ENCODE measurements around the gene RTP2. TPM values are rescaled to one million over a fixed set of nuclear protein-coding genes. Genes with fewer than 3 reads are reported as not detected.

RTP2 gene
- total and polyA plus RNA-seq, 2 experiments from 2014 or later = not detected

- peak; percentile 88 for TF ChIP-seq CTCF (IDR thresholded peaks at IDR 0.05; ENCODE audit: poor library complexity)
- TF ChIP-seq EZH2phosphoT487 (IDR thresholded peaks at IDR 0.05; ENCODE audit: low read depth, severe bottlenecking, unreplicated experiment) = no peak
- H3K79me2 ChIP-seq = peaks cover 81% of the 10 kb centered on the region
- DNase-seq (ENCODE audit: low spot score) = peak; percentile 84
- no peaks in the 10 kb centered on the region for H3K36me3 ChIP-seq (replicated peaks; ENCODE audit: insufficient read depth, low read depth)
- H3K4me1 ChIP-seq (ENCODE audit: insufficient read depth) = peaks cover 29% of the 10 kb centered on the region
- H3K9me2 ChIP-seq (replicated peaks; ENCODE audit: insufficient read depth) = no peaks in the 10 kb centered on the region
- H3K9me3 ChIP-seq (ENCODE audit: low read depth) = no peaks in the 10 kb centered on the region
- H3K27ac ChIP-seq = peak overlapping the region; percentile 93
- peak overlapping the region; percentile 6 for H2AFZ ChIP-seq
- H3K4me3 ChIP-seq = peak overlapping the region; percentile 28
- peak overlapping the region; percentile 94 for H3K4me2 ChIP-seq
- H3K27me3 ChIP-seq = no peaks in the 10 kb centered on the region
- WGBS (ENCODE audit: low lambda C conversion rate, missing lambda C conversion rate) = 4% methylated on average over 39 of the region's 39 CpGs
- peaks cover 48% of the 10 kb centered on the region for H4K20me1 ChIP-seq (ENCODE audit: insufficient read depth, poor library complexity, severe bottlenecking)
Observed at GRCh38 chr3:187740421-187741399, 38.4 kb upstream of the RTP2 start.

GRCh38 chr3:187739561-187740332, 37.4 kb upstream of the RTP2 start:
- H4K20me1 ChIP-seq (ENCODE audit: insufficient read depth, poor library complexity, severe bottlenecking) = peaks cover 57% of the 10 kb centered on the region
- peaks cover 29% of the 10 kb centered on the region for H3K4me1 ChIP-seq (ENCODE audit: insufficient read depth)
- H3K27ac ChIP-seq = peak overlapping the region; percentile 93
- no peaks in the 10 kb centered on the region for H3K36me3 ChIP-seq (replicated peaks; ENCODE audit: insufficient read depth, low read depth)
- 3% methylated on average over 53 of the region's 53 CpGs for WGBS (ENCODE audit: low lambda C conversion rate, missing lambda C conversion rate)
- peak overlapping the region; percentile 94 for H3K4me2 ChIP-seq
- peak overlapping the region; percentile 28 for H3K4me3 ChIP-seq
- H3K27me3 ChIP-seq = no peaks in the 10 kb centered on the region
- H3K79me2 ChIP-seq = peaks cover 87% of the 10 kb centered on the region
- TF ChIP-seq EZH2 (IDR thresholded peaks at IDR 0.05; ENCODE audit: borderline replicate concordance) (no peak), EZH2phosphoT487 (IDR thresholded peaks at IDR 0.05; ENCODE audit: low read depth, severe bottlenecking, unreplicated experiment) (no peak), CTCF (IDR thresholded peaks at IDR 0.05; ENCODE audit: poor library complexity) (peak; percentile 97)
- H2AFZ ChIP-seq = peak overlapping the region; percentile 6
- DNase-seq (ENCODE audit: low spot score) = peak; percentile 92
- H3K9me3 ChIP-seq (ENCODE audit: low read depth) = no peaks in the 10 kb centered on the region
- no peaks in the 10 kb centered on the region for H3K9me2 ChIP-seq (replicated peaks; ENCODE audit: insufficient read depth)

GRCh38 chr3:187739094-187739560, 36.8 kb upstream of the RTP2 start:
- Histone ChIP-seq H3K9me3 (ENCODE audit: low read depth) (no peaks in the 10 kb centered on the region), H3K4me2 (peak overlapping the region; percentile 94), H3K79me2 (peaks cover 87% of the 10 kb centered on the region), H3K4me1 (ENCODE audit: insufficient read depth) (peaks cover 29% of the 10 kb centered on the region), H3K27ac (peak overlapping the region; percentile 93), H3K36me3 (replicated peaks; ENCODE audit: insufficient read depth, low read depth) (no peaks in the 10 kb centered on the region), H2AFZ (no peak overlapping the region), H4K20me1 (ENCODE audit: insufficient read depth, poor library complexity, severe bottlenecking) (peaks cover 63% of the 10 kb centered on the region), H3K27me3 (no peaks in the 10 kb centered on the region), H3K9me2 (replicated peaks; ENCODE audit: insufficient read depth) (no peaks in the 10 kb centered on the region), H3K4me3 (peak overlapping the region; percentile 27)
- WGBS (ENCODE audit: low lambda C conversion rate, missing lambda C conversion rate) = 6% methylated on average over 22 of the region's 22 CpGs
- TF ChIP-seq EZH2 (IDR thresholded peaks at IDR 0.05; ENCODE audit: borderline replicate concordance) (no peak), EZH2phosphoT487 (IDR thresholded peaks at IDR 0.05; ENCODE audit: low read depth, severe bottlenecking, unreplicated experiment) (no peak), CTCF (IDR thresholded peaks at IDR 0.05; ENCODE audit: poor library complexity) (no peak)
- no peak for DNase-seq (ENCODE audit: low spot score)

Data from hepatocyte (in vitro differentiated cells).